ENCODE measurements around the gene RAP1GDS1. TPM values are rescaled to one million over a fixed set of nuclear protein-coding genes. Genes with fewer than 3 reads are reported as not detected.

Gene RAP1GDS1, protein sequence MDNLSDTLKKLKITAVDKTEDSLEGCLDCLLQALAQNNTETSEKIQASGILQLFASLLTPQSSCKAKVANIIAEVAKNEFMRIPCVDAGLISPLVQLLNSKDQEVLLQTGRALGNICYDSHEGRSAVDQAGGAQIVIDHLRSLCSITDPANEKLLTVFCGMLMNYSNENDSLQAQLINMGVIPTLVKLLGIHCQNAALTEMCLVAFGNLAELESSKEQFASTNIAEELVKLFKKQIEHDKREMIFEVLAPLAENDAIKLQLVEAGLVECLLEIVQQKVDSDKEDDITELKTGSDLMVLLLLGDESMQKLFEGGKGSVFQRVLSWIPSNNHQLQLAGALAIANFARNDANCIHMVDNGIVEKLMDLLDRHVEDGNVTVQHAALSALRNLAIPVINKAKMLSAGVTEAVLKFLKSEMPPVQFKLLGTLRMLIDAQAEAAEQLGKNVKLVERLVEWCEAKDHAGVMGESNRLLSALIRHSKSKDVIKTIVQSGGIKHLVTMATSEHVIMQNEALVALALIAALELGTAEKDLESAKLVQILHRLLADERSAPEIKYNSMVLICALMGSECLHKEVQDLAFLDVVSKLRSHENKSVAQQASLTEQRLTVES
- 10 to 100 TPM; 32.7 to 36.2 TPM for total RNA-seq
- long read RNA-seq, transcript RAP1GDS1-205 (15 exons, 3,681 nt) = major isoform, 15 of 44 reads
- long read RNA-seq, transcript RAP1GDS1-202 (15 exons, 2,092 nt) = minor isoform, 10 of 44 reads
- long read RNA-seq, partial matches to known transcripts = 2 of 44 reads
- long read RNA-seq, other reads (novel, unspliced or antisense) = 9 of 44 reads

DNA sequence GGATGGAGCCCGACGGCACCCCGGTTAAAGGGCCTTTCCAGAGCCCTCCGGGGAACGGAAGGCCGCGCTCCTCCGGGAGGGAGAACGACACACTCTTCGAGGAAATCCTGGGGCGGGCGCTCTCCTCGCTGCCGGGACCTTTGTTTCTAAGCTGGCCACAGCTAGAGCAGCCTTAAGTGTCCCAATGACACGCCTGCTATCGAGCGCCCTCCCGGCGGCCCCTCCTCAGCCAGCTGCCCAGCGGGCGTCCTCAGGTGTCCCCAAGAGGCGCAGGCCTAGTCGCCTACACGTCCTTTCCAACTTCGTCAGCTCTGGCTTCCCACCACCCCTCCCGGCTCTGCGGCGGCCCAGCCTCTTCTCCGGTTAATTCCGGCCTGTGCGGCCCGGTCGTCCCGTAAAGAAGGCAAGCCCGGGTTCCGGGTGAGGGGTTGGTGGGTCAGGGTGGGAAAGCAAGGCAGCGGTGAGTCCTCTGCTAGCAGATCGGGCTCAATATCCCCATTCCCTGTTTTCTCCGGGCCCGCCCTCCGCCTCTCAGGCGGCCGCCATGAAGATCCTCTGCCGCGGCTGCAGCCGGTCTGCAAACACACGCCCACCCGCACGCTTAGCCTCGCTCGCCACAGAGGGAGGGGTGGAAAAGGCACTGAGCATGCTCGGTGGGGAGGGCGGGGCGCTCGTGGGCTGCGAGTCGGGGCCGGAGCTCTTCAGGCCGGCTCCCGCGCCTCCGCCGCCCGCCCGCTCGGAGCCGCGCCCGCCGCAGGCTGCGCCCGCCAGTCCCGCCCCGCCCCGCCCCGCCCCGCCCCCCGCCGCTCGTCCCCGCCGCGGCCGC is at the start of gene RAP1GDS1:
Gene RAP1GDS1, plus strand, starts transcription at position 806 of the 826 bp plus-strand sequence. CDS start 182 bp downstream, outside the sequence.
- intact Hi-C loops (cut with DNase I, micrococcal nuclease) = no loop called here
- DNase-seq (peak; percentile 97 to 98), ATAC-seq (peak; percentile 92)

DNA sequence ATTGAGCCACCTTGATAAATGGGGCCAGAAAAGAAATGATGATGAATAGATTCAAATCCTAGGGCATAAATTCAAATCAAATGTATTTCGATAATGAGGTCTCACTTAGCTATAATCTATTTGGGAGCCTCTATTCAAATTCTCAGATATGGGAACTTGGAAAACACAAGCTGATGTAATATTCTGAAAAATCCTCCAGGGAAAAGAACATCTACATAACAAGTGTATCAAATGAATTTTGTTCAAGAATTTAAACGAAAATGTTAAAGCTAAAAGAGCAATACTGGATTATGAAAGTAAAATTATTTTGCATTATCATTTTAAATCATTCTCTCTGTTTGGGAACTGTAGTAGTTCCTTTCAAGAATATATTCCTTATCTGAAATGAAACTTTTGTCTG is 38.9 kb upstream of the RAP1GDS1 start:
- DNase-seq = no peak
- ATAC-seq = no peak
- intact Hi-C loops (cut with DNase I, micrococcal nuclease) = no loop called here

DNA sequence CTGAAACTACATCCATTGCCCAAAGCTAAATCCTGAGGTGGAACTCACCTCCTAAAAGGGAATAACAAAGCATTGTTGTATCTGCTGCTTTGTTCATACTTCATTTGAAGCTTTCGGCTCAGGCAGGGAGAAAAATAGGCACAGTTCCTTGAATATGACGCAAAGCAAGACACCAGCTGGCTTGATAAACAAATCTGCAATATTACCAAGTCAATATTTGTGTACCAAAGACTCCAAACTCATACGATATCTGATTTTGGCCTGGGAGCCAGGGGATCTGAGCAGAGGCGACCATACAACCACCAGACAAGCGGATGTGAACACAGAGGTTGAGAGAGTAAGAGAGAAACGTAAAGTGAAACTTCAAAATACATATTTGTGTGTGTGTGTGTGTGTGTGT is 34.8 kb upstream of the RAP1GDS1 start:
- intact Hi-C loops (cut with DNase I, micrococcal nuclease) = no loop called here
- no peak for DNase-seq
- ATAC-seq = no peak

DNA sequence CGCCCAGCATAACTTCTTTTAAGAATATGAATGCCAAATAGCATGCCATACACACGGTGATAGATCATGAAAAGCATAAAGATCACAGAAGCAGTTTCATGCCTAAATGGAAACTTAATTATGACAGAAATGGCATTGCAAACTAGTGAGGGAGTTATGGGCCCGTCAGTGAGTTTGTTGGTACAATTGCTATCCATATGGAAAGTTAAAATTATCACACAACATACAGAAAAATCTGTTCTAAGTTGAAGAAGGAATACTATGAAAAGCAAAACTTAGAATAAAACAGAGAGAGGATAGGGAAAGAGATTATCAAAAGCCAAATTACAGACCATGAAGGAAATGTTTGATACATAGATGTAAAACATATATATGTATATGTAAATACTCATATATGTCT is 30.2 kb upstream of the RAP1GDS1 start:
- ATAC-seq = no peak
- intact Hi-C loops (cut with DNase I, micrococcal nuclease) = no loop called here
- DNase-seq = no peak

DNA sequence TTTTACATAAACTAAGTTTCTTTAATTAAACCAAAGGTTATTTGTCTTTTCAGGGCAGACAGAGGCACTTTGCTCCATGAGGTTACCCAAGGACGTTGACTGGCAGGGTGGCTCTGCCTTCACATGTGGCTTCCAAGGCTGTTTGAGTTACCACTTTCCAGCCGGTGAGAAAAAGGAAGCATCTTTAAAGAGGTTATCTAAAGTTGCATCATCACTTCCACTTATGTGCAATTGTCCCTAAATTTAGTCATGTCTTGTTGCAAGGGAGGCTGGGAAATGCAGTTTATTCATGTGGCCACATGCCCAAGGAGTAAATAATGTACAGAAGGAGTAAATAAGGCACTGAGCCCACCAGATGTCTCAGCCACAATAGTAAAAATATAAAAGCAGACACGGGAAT is 29.0 kb upstream of the RAP1GDS1 start:
- no peak for ATAC-seq

DNA sequence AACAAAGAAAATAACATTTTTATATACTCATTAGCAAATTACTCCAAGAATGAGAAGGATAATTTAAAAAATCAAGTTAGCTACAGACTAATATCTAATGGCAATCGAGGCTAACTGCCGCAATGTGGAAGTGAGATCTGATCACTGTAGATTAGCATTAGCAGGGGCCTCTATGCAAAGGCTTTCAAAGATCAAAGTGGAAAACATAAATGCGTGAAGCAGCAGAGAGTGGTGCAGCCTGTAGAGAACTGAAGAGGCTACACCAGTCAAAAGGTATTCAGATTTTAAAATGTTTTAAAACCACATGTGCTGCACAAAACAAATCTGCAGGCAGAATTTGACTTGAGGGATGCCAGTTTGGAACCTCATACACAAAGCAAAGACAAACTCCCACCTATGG is 24.0 kb upstream of the RAP1GDS1 start:
- DNase-seq (no peak), ATAC-seq (no peak)
- intact Hi-C loops (cut with DNase I, micrococcal nuclease) = no loop called here

More for the DNA sequence above, 29.0 kb upstream of the RAP1GDS1 start:
- DNase-seq = no peak
- intact Hi-C loops (cut with DNase I, micrococcal nuclease) = no loop called here

DNA sequence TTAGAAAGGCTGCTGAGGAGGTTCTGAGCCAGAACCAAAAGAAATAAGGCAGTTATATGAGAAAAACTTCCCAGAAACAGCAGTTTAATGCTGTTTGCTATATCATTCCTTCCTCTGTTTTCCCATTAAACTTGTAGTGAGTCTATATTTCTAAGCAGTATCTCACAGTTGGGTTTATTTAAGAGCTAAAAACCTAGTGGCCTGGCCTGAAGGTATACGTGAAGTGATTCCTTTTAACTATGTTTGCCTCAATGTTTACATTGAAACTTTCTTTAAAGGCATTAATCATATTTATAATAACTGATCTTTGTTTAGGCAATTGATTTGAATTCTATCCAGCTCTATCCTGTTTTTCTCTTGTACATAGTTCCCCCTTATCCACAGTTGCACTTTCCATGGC is 19.1 kb upstream of the RAP1GDS1 start:
- no peak for DNase-seq
- intact Hi-C loops (cut with DNase I, micrococcal nuclease) = no loop called here
- ATAC-seq = no peak

DNA sequence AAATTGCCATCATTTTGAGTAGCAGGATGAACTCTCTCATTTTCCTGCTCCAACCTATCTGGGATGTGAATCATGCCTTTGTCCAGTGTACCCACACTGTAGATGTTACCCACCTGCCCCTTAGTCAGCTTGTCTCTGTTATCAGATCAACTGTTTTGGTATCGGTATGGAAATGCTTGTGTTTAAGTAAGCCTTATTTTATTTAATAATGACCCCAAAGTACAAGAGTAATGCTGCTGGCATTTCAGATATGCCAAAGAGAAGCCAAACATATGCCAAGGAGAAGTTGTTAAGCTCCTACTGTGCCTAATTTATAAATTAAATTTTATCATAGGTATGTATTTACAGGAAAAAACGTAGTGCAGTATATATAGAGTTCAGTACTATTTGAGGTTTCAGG is 18.6 kb upstream of the RAP1GDS1 start:
- intact Hi-C loops (cut with DNase I, micrococcal nuclease) = no loop called here
- ATAC-seq (no peak), DNase-seq (no peak)

DNA sequence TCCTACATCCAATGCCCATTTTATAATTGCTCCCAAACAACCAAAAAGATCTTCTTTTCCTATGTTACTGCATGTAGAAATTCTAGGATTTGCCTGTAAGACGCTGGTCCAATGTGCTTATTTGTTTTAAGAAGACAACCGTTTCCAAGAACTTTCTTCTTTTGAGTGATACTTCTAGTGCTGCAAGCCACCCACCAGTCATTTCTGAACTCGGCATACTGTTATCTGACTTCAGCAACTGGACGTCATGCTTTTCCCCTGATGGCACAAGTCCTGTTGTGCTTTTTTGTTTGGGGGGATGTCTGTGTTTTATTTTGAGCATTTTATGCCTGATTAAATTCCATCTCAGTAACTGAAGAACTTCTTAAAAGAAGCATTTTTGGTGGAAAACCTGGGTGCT is 16.0 kb upstream of the RAP1GDS1 start:
- ATAC-seq (no peak), DNase-seq (no peak)
- intact Hi-C loops (cut with DNase I, micrococcal nuclease) = no loop called here

DNA sequence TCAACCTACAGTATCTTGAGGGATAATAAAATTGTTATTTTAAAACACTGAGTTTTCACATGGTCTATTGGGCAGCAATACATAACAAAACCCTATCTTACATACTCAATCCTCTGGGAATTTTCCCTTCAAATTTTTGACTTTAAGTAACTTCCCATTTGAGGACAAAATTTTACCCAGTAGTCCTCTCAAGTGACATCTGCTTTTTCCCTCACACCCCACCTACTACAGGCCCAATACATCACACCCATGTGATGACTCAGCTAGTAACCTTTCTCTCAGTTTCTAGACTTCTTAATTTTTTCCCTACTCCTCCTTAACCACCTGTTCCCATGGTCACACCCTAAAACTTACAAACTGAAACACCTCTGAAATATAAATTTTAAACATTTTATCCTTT is 12.2 kb upstream of the RAP1GDS1 start:
- intact Hi-C loops (cut with DNase I, micrococcal nuclease) = no loop called here
- DNase-seq = no peak
- no peak for ATAC-seq

DNA sequence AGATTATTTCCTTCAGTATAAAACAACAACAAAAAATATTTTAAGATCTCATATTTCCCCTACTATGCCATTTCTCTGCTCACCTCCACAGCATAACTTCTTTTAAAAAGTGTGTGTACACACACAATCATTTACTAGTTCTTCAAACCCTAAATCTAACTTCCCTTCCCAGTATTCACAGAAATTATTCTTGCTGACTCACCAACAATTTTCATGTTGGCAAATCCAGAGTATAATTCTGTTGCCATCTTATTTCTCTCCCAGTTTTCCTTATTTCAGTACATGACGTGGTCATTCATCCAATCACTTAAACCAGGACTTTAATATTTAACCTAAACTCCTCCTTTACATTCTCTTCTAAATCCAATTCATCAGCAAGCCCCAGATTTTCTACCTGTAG is 11.4 kb upstream of the RAP1GDS1 start:
- intact Hi-C loops (cut with DNase I, micrococcal nuclease) = no loop called here
- ATAC-seq = no peak

DNA sequence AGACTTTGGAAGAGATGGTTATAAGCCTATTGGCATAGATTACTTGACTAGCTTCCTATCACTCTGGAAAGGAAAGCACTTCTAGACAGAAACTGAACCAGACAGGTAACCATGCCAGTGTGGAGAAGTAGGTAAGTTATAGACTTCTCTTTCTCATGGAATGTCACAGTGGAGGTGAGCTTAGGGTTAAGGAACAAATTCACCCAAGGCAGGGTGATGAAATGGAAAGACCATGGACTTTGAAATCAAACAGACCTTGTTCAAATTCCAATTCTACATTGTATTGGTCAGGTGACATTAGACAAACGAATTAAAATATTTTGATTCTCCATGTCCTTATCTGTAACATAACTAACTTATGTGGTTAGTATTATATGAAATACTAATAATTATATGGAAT is 7.7 kb upstream of the RAP1GDS1 start:
- ATAC-seq (peak; percentile 61), DNase-seq (no peak)
- intact Hi-C loops (cut with DNase I, micrococcal nuclease) = no loop called here

More for the DNA sequence above, 11.4 kb upstream of the RAP1GDS1 start:
- no peak for DNase-seq

DNA sequence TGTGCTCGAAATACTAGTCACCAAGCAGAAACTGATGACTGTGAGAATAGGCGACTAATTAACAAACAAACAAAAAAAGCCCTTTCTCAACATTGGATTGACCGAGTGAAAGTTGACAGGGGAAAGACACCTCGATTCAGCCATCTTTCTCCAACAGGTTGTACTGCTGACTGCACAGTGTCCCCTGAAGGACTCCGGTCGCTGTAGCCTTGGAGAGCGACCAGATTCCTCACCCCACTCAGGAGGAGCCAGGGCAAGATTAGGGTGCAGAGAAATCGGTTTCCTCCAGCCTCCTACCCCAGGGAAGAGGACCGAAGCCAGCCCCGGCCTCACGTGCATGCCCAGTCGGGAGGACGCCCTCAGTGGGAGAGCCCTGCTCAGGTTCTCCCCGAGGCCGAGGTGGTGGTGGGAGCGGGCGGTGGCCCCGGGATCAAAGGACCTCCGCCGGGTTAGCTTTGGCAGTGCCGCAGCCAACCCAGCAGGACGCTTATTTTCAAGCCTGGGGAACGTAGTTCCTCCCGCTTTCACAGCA is 1.1 kb upstream of the RAP1GDS1 start:
- DNase-seq = peak; percentile 58 to 71
- intact Hi-C loops (cut with DNase I, micrococcal nuclease) = no loop called here
- peak; percentile 49 for ATAC-seq

DNA sequence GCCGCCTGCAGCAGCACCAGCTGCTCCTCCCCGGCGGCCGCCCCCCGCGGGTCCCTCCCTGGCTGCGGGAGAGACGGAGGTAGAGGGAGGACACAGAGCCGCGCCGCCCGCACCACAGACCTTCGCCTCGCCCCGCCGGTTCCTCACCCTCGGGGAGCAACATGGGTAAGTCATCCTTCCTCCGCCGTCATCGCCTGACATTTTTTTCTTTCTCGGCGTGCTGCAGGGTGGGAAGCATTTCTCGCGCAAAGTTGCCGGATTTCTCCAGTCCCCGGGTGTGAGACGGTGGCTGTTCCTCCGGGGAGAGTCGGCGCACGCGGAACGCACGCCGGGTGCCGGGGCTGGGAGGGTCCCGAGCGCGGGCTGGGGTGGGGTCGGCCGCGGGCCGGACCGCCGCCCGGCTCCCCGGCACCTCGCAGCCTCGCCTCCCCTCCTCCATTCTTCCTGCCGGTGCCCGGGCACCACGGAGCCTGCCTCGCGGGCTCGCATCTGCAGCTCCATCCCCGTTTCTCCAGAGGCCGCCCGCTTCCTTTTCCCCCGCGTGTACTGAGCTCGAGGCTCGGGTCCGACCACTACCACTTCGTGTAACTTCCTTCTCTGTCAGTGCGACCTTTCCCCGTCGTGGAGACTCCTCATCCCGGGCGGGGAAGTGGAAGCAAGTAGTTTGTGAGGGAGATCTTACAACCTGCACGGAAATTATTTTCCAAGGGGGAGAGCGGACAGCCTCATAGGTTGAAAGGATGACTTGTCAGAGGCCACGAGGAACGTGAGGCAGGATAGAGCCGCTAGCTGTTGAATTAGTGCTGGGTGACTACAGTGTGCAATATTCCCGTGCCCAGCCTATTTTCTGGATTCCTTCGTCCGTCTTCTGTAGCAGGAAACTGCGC is 464 bp downstream of the RAP1GDS1 start:
- intact Hi-C loops (cut with DNase I, micrococcal nuclease) = no loop called here
- peak; percentile 42 to 64 for DNase-seq
- ATAC-seq = peak; percentile 22

DNA sequence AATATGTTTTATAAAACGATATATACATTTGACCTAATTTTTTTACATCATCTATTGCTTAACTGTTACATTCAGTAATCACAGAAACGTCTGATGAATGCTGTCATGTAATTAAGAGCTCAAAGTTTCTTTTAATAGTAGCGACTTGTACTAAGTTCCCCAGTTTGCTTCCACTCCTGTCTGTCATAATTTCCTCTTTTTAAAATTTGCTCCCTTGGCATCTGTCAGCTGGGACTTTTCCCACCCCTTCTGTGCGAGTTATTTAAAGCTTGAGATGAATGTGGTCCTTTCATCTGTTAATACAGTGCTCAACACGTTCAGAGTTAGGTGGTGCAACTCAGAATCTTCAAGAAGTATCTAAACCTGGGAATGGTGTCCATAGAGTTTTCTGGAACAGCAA is 1.2 kb downstream of the RAP1GDS1 start:
- DNase-seq (no peak), ATAC-seq (no peak)
- intact Hi-C loops (cut with DNase I, micrococcal nuclease) = no loop called here

DNA sequence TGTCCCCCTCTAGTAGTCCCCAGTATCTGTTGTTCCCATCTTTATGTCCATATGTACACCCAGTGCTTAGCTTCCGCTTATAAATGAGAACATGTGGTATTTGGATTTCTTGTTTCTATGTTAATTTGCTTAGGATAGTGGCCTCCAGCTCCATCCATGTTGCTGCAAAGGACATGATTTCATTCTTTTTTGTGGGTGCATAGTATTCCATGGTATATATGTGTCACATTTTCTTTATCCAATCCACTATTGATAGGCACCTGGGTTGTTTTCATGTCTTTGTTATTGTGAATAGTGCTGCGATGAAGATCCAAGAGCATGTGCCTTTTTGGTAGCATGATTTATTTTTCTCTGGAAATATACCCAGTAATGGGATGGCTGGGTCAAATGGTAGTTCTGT is 6.3 kb downstream of the RAP1GDS1 start:
- ATAC-seq = no peak
- DNase-seq = no peak
- intact Hi-C loops (cut with DNase I, micrococcal nuclease) = no loop called here

DNA sequence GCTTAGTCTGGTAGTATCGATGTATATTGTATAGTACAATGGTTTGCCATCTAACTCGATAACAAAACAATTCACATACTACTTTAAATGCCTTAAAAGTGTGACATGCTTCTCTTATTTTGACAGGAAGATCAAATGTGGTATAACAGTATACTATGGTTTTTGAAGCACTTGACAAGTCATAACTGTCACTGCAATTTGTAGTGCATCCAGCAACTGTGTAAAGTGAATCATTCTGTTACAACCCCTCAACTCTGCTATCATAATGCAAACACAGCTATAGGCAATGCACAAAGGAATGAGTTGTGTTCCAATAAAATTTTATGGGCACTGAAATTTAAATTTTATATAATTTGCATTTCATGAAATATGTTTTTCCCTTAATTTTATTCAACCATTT is 14.0 kb downstream of the RAP1GDS1 start:
- DNase-seq (no peak), ATAC-seq (peak; percentile 45)
- intact Hi-C loops (cut with DNase I, micrococcal nuclease) = no loop called here
